B cell (primary cell): ENCODE results near the gene NFILZ. TPM values are rescaled to one million over a fixed set of nuclear protein-coding genes. Genes with fewer than 3 reads are reported as not detected.

ENCODE experiments used
- ATAC-seq: fragments of 200-7000 bp; cut with Tn5 transposase; one replicate; pipeline ENCODE4 v1.10.0; 2021; ENCODE audit warnings: low read depth, mild to moderate bottlenecking, moderate number of reproducible peaks, moderate library complexity
- CTCF ChIA-PET: fragments of 350-600 bp; sonication (Branson Sonifier 250); formaldehyde crosslinking; loops from one replicate; lab custom pipeline; 2021; ENCODE audit warnings: antibody characterized with exemption, inconsistent platforms; lab: Charles Lee
- POLR2A ChIA-PET: fragments of 350-600 bp; sonication (Branson Sonifier 250); formaldehyde crosslinking; loops from one replicate; lab custom pipeline; 2021; ENCODE audit warnings: antibody characterized with exemption; lab: Charles Lee
- DNase-seq: peaks from one replicate; pipeline ENCODE4 v3.0.0; 2013
- H2AFZ ChIP-seq: 2 replicates; pipeline ENCODE4 v1.6.1; 2012; ENCODE audit warnings: mild to moderate bottlenecking, low read depth, low read length; ENCODE audit not compliant: insufficient read depth, poor library complexity, severe bottlenecking
- H3K27ac ChIP-seq, 2 donors: 1 replicate in 1 of 2; 2 replicates in 1 of 2; pipeline ENCODE4 v1.5.1; 2012 to 2013; ENCODE audit warnings: low read length in 2 of 2, mild to moderate bottlenecking in 2 of 2, moderate library complexity in 1 of 2
- H3K27me3 ChIP-seq, 4 experiments: fragments of 200-600 bp in 1 of 4; sonication (generic) in 1 of 4; replicated peaks in 1 of 4; 1 replicate in 2 of 4; 2 replicates in 2 of 4; pipeline versions ENCODE4 v1.6.1 to v1.7.0; 2013 to 2016; ENCODE audit warnings: low read length in 3 of 4, mild to moderate bottlenecking in 2 of 4, mixed read lengths in 1 of 4, moderate library complexity in 1 of 4; ENCODE audit not compliant: insufficient read depth in 4 of 4, control insufficient read depth in 3 of 4; ENCODE audit errors: control extremely low read depth in 1 of 4
- H3K36me3 ChIP-seq, 2 experiments: replicated peaks in 1 of 2; 1 replicate in 1 of 2; 2 replicates in 1 of 2; pipeline versions ENCODE4 v1.6.1 to v1.7.1; 2013; ENCODE audit warnings: low read length in 1 of 2; ENCODE audit not compliant: insufficient read depth in 2 of 2, control insufficient read depth in 1 of 2; ENCODE audit errors: control extremely low read depth in 1 of 2, extremely low read depth in 1 of 2
- H3K4me1 ChIP-seq, 2 donors: fragments of 200-600 bp in 1 of 2; sonication (generic) in 1 of 2; 1 replicate in 1 of 2; 2 replicates in 1 of 2; pipeline versions ENCODE4 v1.5.1 to v1.6.1; 2013 to 2017; ENCODE audit warnings: low read length in 2 of 2; ENCODE audit not compliant: control insufficient read depth in 2 of 2, insufficient read depth in 2 of 2
- H3K4me2 ChIP-seq: replicated peaks from 2 replicates; pipeline ENCODE3; 2012; ENCODE audit warnings: mild to moderate bottlenecking, low read depth, low read length; ENCODE audit not compliant: poor library complexity, severe bottlenecking
- H3K4me3 ChIP-seq, 5 experiments: fragments of 200-600 bp in 1 of 5; sonication (generic) in 1 of 5; 1 replicate in 3 of 5; 2 replicates in 2 of 5; pipeline versions ENCODE4 v1.5.1 to v1.7.0; 2011 to 2016; ENCODE audit warnings: low read length in 4 of 5, mild to moderate bottlenecking in 4 of 5, low read depth in 2 of 5, control low read depth in 1 of 5, moderate library complexity in 1 of 5; ENCODE audit not compliant: insufficient read depth in 1 of 5; ENCODE audit errors: control extremely low read depth in 1 of 5, extremely low read depth in 1 of 5
- H3K79me2 ChIP-seq: fragments of 200-600 bp; sonication (generic); one replicate; pipeline ENCODE4 v1.6.0; 2016; ENCODE audit warnings: low read length; ENCODE audit not compliant: control insufficient read depth, insufficient read depth
- H3K9ac ChIP-seq: fragments of 200-600 bp; sonication (generic); 2 replicates; pipeline ENCODE4 v1.6.1; 2017; ENCODE audit warnings: mild to moderate bottlenecking, low read length, moderate library complexity
- H3K9me3 ChIP-seq, 3 donors: one replicate each; pipeline versions ENCODE4 v1.6.1 to v1.7.1; 2013; ENCODE audit warnings: low read length in 2 of 3; ENCODE audit not compliant: control insufficient read depth in 2 of 3, insufficient read depth in 1 of 3; ENCODE audit errors: control extremely low read depth in 1 of 3
- H4K20me1 ChIP-seq: 2 replicates; pipeline ENCODE4 v1.6.0; 2012; ENCODE audit warnings: mild to moderate bottlenecking, low read length; ENCODE audit not compliant: insufficient read depth, control insufficient read depth, poor library complexity, severe bottlenecking
- H3K27ac Mint-ChIP-seq: one replicate; pipeline ENCODE4 v1.8.0; 2021; ENCODE audit warnings: mixed read lengths
- H3K27me3 Mint-ChIP-seq: one replicate; pipeline ENCODE4 v1.8.0; 2021; ENCODE audit warnings: mixed read lengths
- H3K4me1 Mint-ChIP-seq: one replicate; pipeline ENCODE4 v1.8.0; 2021; ENCODE audit warnings: mixed read lengths
- H3K4me3 Mint-ChIP-seq: one replicate; pipeline ENCODE4 v1.8.0; 2021; ENCODE audit warnings: mixed read lengths
- H3K9me3 Mint-ChIP-seq: one replicate; pipeline ENCODE4 v1.8.0; 2022; ENCODE audit warnings: mixed read lengths; ENCODE audit not compliant: insufficient read depth
- EZH2 ChIP-seq: IDR thresholded peaks from 2 replicates; pipeline ENCODE4 v1.6.1; 2012; ENCODE audit warnings: borderline replicate concordance, low read depth, mild to moderate bottlenecking, moderate library complexity, low read length; ENCODE audit not compliant: insufficient read depth, poor library complexity, severe bottlenecking
- WGBS: methylation state at CpG from one replicate; pipeline ENCODE4 v1.1.5; 2013; ENCODE audit warnings: missing lambda C conversion rate; ENCODE audit not compliant: insufficient coverage; 5-methylcytosine and 5-hydroxymethylcytosine counted together
- intact Hi-C: fragments of 100-400 bp; cut with micrococcal nuclease; formaldehyde crosslinking; loops from one replicate; pipeline ENCODE4 v1.10.0; 2022
- polyA plus RNA-seq: library from polyadenylated mRNA; depleted of rRNA; stranded (reverse); fragments of >200 nt; gene quantifications from 2 replicates; pipeline ENCODE4 v1.2.3, GENCODE V29; 2012
- total RNA-seq, 2 donors: library from RNA; stranded (reverse); fragments of 120-200 nt in 1 of 2; gene quantifications; 1 replicate in 1 of 2; 2 replicates in 1 of 2; pipeline versions ENCODE4 v1.2.3 to v1.2.4, GENCODE V29; 2013 to 2022
- TF ChIP-seq, protein P1 (sequence below): fragments of 200-600 bp; IDR thresholded peaks from one replicate; pipeline ENCODE4 v1.8.0; 2022; ENCODE audit warnings: antibody characterized with exemption, mild to moderate bottlenecking

Gene NFILZ
- total and polyA plus RNA-seq, 2 donors (not counting 1 experiment from before 2014, with no cell fraction given), result not detected

- Histone ChIP-seq H3K9me3 (peaks cover 0 to 16% (median 4%) of the 10 kb centered on the region in 3 donors), H4K20me1 (no peaks in the 10 kb centered on the region), H3K4me2 (no peak overlapping the region), H3K9ac (no peak overlapping the region), H3K36me3 (no peaks in the 10 kb centered on the region), H3K27ac (no peak overlapping the region), H2AFZ (no peak overlapping the region), H3K79me2 (no peaks in the 10 kb centered on the region), H3K27me3 (peaks cover 0 to 9% (median 0%) of the 10 kb centered on the region in 4 experiments), H3K4me1 (no peaks in the 10 kb centered on the region), H3K4me3 (no peak overlapping the region)
- Mint-ChIP-seq H3K27ac (no peak overlapping the region), H3K27me3 (peaks cover 30% of the 10 kb centered on the region), H3K4me3 (no peak overlapping the region), H3K4me1 (no peaks in the 10 kb centered on the region), H3K9me3 (no peaks in the 10 kb centered on the region)
- TF ChIP-seq, protein P1, sequence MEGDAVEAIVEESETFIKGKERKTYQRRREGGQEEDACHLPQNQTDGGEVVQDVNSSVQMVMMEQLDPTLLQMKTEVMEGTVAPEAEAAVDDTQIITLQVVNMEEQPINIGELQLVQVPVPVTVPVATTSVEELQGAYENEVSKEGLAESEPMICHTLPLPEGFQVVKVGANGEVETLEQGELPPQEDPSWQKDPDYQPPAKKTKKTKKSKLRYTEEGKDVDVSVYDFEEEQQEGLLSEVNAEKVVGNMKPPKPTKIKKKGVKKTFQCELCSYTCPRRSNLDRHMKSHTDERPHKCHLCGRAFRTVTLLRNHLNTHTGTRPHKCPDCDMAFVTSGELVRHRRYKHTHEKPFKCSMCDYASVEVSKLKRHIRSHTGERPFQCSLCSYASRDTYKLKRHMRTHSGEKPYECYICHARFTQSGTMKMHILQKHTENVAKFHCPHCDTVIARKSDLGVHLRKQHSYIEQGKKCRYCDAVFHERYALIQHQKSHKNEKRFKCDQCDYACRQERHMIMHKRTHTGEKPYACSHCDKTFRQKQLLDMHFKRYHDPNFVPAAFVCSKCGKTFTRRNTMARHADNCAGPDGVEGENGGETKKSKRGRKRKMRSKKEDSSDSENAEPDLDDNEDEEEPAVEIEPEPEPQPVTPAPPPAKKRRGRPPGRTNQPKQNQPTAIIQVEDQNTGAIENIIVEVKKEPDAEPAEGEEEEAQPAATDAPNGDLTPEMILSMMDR, result no peak
- no peak for TF ChIP-seq EZH2
- CTCF ChIA-PET, result interaction anchor here (3.5 kb wide), 1 partner anchor 11 kb away, joined by 19 read pairs; no protein-coding TSS in a partner anchor
- no peak for DNase-seq
- intact Hi-C loops, result loop anchor here (2.0 kb wide), 1 partner anchor 289 kb away; no protein-coding TSS in a partner anchor
- WGBS, result 82% methylated on average over 5 of the region's 7 CpGs
- no peak for ATAC-seq
- POLR2A ChIA-PET, result no interaction called here
These were observed 13.6 kb downstream of the NFILZ start for GRCh38 chr19:8643860-8644653.

DNA sequence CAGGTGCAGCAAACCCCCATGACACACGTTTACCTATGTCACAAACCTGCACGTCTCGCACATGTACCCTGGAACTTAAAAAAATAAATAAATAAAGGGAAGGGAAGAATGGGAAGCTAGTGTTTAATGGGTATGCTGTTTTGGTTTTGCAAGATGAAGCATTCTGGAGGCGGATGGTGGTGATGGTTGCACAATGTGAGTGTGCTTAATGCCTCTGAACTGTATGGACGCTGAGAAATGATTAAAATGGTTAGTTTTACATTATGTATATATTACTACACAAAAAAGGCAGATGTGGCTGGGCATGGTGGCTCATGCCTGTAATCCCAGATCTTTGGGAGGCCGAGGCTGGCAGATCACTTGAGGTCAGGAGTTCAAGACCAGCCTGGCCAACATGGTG lies 17.8 kb downstream of the NFILZ start:
- Histone ChIP-seq H3K36me3 (no peaks in the 10 kb centered on the region), H4K20me1 (no peaks in the 10 kb centered on the region), H3K79me2 (no peaks in the 10 kb centered on the region), H3K4me3 (no peak overlapping the region), H3K4me1 (no peaks in the 10 kb centered on the region), H3K27ac (no peak overlapping the region), H3K9me3 (peaks cover 0 to 4% (median 0%) of the 10 kb centered on the region in 3 donors), H3K4me2 (no peak overlapping the region), H3K9ac (no peak overlapping the region), H2AFZ (no peak overlapping the region), H3K27me3 (peaks cover 0 to 9% (median 0%) of the 10 kb centered on the region in 4 experiments)
- H3K27ac Mint-ChIP-seq, result no peak overlapping the region
- CTCF ChIA-PET, result no interaction called here
- H3K4me3 Mint-ChIP-seq, result no peak overlapping the region
- H3K9me3 Mint-ChIP-seq, result no peaks in the 10 kb centered on the region
- ATAC-seq (no peak), DNase-seq (no peak)
- no peaks in the 10 kb centered on the region for H3K4me1 Mint-ChIP-seq
- TF ChIP-seq, protein P1, result no peak
- TF ChIP-seq EZH2, result no peak
- intact Hi-C loops, result no loop called here
- POLR2A ChIA-PET, result no interaction called here
- WGBS, result 93% methylated on average over 3 of the region's 6 CpGs
- H3K27me3 Mint-ChIP-seq, result peaks cover 17% of the 10 kb centered on the region
